ENCODE measurements around the gene SPECC1L.
A peak's percentile ranks its signal among the peaks of the same experiment; 100 is the strongest.

SPECC1L gene

GRCh38 chr22:24394254-24394653, 123.6 kb downstream of the SPECC1L start:
- TF ChIP-seq CTCF (IDR thresholded peaks at IDR 0.05; ENCODE audit: insufficient read depth, low read depth, low read length, missing control alignments): no peak
- no peak for DNase-seq (ENCODE audit: low read depth)
- H3K4me3 ChIP-seq (ENCODE audit: low read length): no peak overlapping the region

- TF ChIP-seq CTCF (IDR thresholded peaks at IDR 0.05; ENCODE audit: insufficient read depth, low read depth, low read length, missing control alignments): no peak
- H3K4me3 ChIP-seq (ENCODE audit: low read length): no peak overlapping the region
- no peak for DNase-seq (ENCODE audit: low read depth)
Observed at GRCh38 chr22:24398409-24398808, 127.8 kb downstream of the SPECC1L start.

- TF ChIP-seq CTCF (IDR thresholded peaks at IDR 0.05; ENCODE audit: insufficient read depth, low read depth, low read length, missing control alignments): no peak
- DNase-seq (ENCODE audit: low read depth): no peak
Observed at GRCh38 chr22:24400034-24400725, 129.5 kb downstream of the SPECC1L start.

GRCh38 chr22:24400726-24401596, 130.3 kb downstream of the SPECC1L start:
- DNase-seq (ENCODE audit: low read depth): no peak
- TF ChIP-seq CTCF (IDR thresholded peaks at IDR 0.05; ENCODE audit: insufficient read depth, low read depth, low read length, missing control alignments): no peak
- no peak overlapping the region for H3K4me3 ChIP-seq (ENCODE audit: low read length)

More at GRCh38 chr22:24400034-24400725, 129.5 kb downstream of the SPECC1L start:
- H3K4me3 ChIP-seq (ENCODE audit: low read length): no peak overlapping the region

- no peak overlapping the region for H3K4me3 ChIP-seq (ENCODE audit: low read length)
- DNase-seq (ENCODE audit: low read depth): no peak
- no peak for TF ChIP-seq CTCF (IDR thresholded peaks at IDR 0.05; ENCODE audit: insufficient read depth, low read depth, low read length, missing control alignments)
Observed at GRCh38 chr22:24401931-24402367, 131.3 kb downstream of the SPECC1L start.

- H3K4me3 ChIP-seq (ENCODE audit: low read length): no peak overlapping the region
- peak; percentile 92 for DNase-seq (ENCODE audit: low read depth)
- TF ChIP-seq CTCF (IDR thresholded peaks at IDR 0.05; ENCODE audit: insufficient read depth, low read depth, low read length, missing control alignments): no peak
Observed at GRCh38 chr22:24402460-24403192, 132.0 kb downstream of the SPECC1L start.
